GM12878 (cell line): ENCODE results near the gene C1QTNF1. TPM values are rescaled to one million over a fixed set of nuclear protein-coding genes. Genes with fewer than 3 reads are reported as not detected.

Experiments used
- ATAC-seq: fragments of 200-7000 bp; cut with Tn5 transposase; 3 replicates; pipeline ENCODE4 v1.9.1; 2020; ENCODE audit warnings: mild to moderate bottlenecking, moderate library complexity
- BruUV-seq: library from RNA; stranded (reverse); fragments of 400-500 nt; replicated peaks from 2 replicates; lab custom pipeline; 2021; lab: Mats Ljungman, UMichigan
- CTCF ChIA-PET: fragments of 300-600 bp; sonication (Branson Sonifier 250); formaldehyde crosslinking; extraction: SDS; loops from one replicate; lab custom pipeline; 2021; ENCODE audit warnings: inconsistent platforms; lab: Yijun Ruan, JAX
- POLR2A ChIA-PET: fragments of 350-600 bp; formaldehyde crosslinking; extraction: SDS; loops from one replicate; lab custom pipeline; 2021; ENCODE audit warnings: inconsistent platforms; lab: Charles Lee
- RAD21 ChIA-PET: fragments of 300-600 bp; sonication (Branson Sonifier 250); formaldehyde crosslinking; loops from one replicate; lab custom pipeline; 2023; ENCODE audit warnings: antibody characterized with exemption; ENCODE audit not compliant: unreplicated experiment; lab: Charles Lee
- SMC1A ChIA-PET: fragments of 300-600 bp; sonication (Branson Sonifier 250); formaldehyde crosslinking; loops from one replicate; lab custom pipeline; 2023; ENCODE audit not compliant: unreplicated experiment, uncharacterized antibody; lab: Charles Lee
- DNase-seq: peaks from one replicate; pipeline ENCODE4 v3.0.0-alpha.2; 2011; ENCODE audit warnings: low read depth, low spot score
- FAIRE-seq: peaks from 3 replicates; lab custom pipeline; 2011; peaks lifted over from hg19 to GRCh38; lab: Jason Lieb, UNC
- H2AFZ ChIP-seq: 2 replicates; pipeline ENCODE4 v1.6.0; 2011; ENCODE audit warnings: low read depth, low read length, control low read depth; ENCODE audit not compliant: control insufficient read depth
- H3K27ac ChIP-seq: 2 replicates; pipeline ENCODE4 v1.5.1; 2011; ENCODE audit warnings: control low read depth; ENCODE audit not compliant: control insufficient read depth, insufficient read depth
- H3K27me3 ChIP-seq, 2 experiments: replicated peaks in 1 of 2; 2 replicates each; pipeline versions ENCODE4 v1.6.0 to v1.6.1; 2011; ENCODE audit warnings: low read length in 1 of 2; ENCODE audit not compliant: control insufficient read depth in 2 of 2, insufficient read depth in 2 of 2
- H3K36me3 ChIP-seq, 2 experiments: 2 replicates each; pipeline ENCODE4 v1.5.1; 2011; ENCODE audit warnings: low read length in 1 of 2; ENCODE audit not compliant: control insufficient read depth in 2 of 2, insufficient read depth in 2 of 2
- H3K4me1 ChIP-seq: 2 replicates; pipeline ENCODE4 v1.6.1; 2011; ENCODE audit warnings: mild to moderate bottlenecking, low read length, moderate library complexity, mixed read lengths; ENCODE audit not compliant: control insufficient read depth, insufficient read depth
- H3K4me2 ChIP-seq: 2 replicates; pipeline ENCODE4 v1.6.0; 2011; ENCODE audit warnings: control low read depth; ENCODE audit not compliant: control insufficient read depth, insufficient read depth
- H3K4me3 ChIP-seq: fragments of 200-600 bp; sonication (generic); 2 replicates; pipeline ENCODE4 v1.5.1; 2016
- H3K79me2 ChIP-seq: 2 replicates; pipeline ENCODE4 v1.6.0; 2011; ENCODE audit warnings: low read length; ENCODE audit not compliant: control insufficient read depth, insufficient read depth
- H3K9ac ChIP-seq: 2 replicates; pipeline ENCODE4 v1.8.0; 2011; ENCODE audit warnings: low read length, control low read depth, mixed read lengths; ENCODE audit not compliant: control insufficient read depth, insufficient read depth
- H3K9me3 ChIP-seq: replicated peaks from 3 replicates; pipeline ENCODE4 v1.5.1; 2011; ENCODE audit warnings: mild to moderate bottlenecking, low read length; ENCODE audit not compliant: control insufficient read depth, insufficient read depth
- H4K20me1 ChIP-seq: 2 replicates; pipeline ENCODE4 v1.6.0; 2011; ENCODE audit not compliant: control insufficient read depth, insufficient read depth
- BHLHE40 ChIP-seq, 2 experiments: fragments of 450-650 bp in 1 of 2; IDR thresholded peaks; 2 replicates each; pipeline ENCODE4 v1.6.1; 2011 to 2017; ENCODE audit warnings: low read depth in 2 of 2, borderline replicate concordance in 1 of 2, improper control_type of control experiment in 1 of 2, low read length in 1 of 2, mild to moderate bottlenecking in 1 of 2
- IKZF2 ChIP-seq, 2 experiments: fragments of 450-650 bp; IDR thresholded peaks; 2 replicates each; pipeline ENCODE4 v1.6.1; 2017; ENCODE audit warnings: mild to moderate bottlenecking in 2 of 2, moderate library complexity in 2 of 2
- NBN ChIP-seq: fragments of 450-650 bp; IDR thresholded peaks from 2 replicates; pipeline ENCODE4 v1.6.1; 2016
- NFIC ChIP-seq: IDR thresholded peaks from 2 replicates; pipeline ENCODE4 v1.6.1; 2012; ENCODE audit warnings: low read depth, mild to moderate bottlenecking, inconsistent platforms, low read length, moderate library complexity
- RBBP5 ChIP-seq: fragments of 200-600 bp; sonication (generic); conservative IDR thresholded peaks from 2 replicates; pipeline ENCODE4 v1.6.1; 2016
- SP1 ChIP-seq: IDR thresholded peaks from one replicate; pipeline ENCODE4 v1.6.1; 2011; ENCODE audit warnings: low read depth, low read length
- SREBF2 ChIP-seq: IDR thresholded peaks from 2 replicates; pipeline ENCODE4 v1.6.1; 2012; ENCODE audit warnings: mild to moderate bottlenecking, low read length
- TAF1 ChIP-seq: IDR thresholded peaks from 2 replicates; pipeline ENCODE4 v1.6.1; 2011; ENCODE audit warnings: mild to moderate bottlenecking, low read depth, low read length, borderline replicate concordance
- WGBS: methylation state at CpG from one replicate; pipeline ENCODE4 v1.1.6; 2016; ENCODE audit warnings: low lambda C conversion rate; ENCODE audit not compliant: insufficient replicate concordance, insufficient coverage; ENCODE audit errors: missing lambda C conversion rate; 5-methylcytosine and 5-hydroxymethylcytosine counted together
- in situ Hi-C: fragments of 300-500 bp; cut with MboI; formaldehyde crosslinking; loops from 9 replicates; pipeline ENCODE4 v1.14.3; 2018; ENCODE audit warnings: mixed read lengths
- intact Hi-C: fragments of 100-400 bp; cut with micrococcal nuclease; formaldehyde crosslinking; loops from one replicate; pipeline ENCODE4 v1.14.2; 2022; ENCODE audit not compliant: unreplicated experiment
- polyA plus RNA-seq, 11 experiments: library from polyadenylated mRNA; depleted of rRNA in 4 of 11; unstranded in 6 of 11; stranded (reverse) in 5 of 11; fragments of >200 nt; fragmentation: Nextera tagmentation in 4 of 11; fragmentation: Illumina TruSeq in 1 of 11; extraction: Ambion mirVana in 4 of 11; extraction: Trizol in 1 of 11; gene quantifications; 1 replicate in 1 of 11; 2 replicates in 10 of 11; pipeline versions ENCODE4 v1.2.1 to v1.2.3, GENCODE V29; 2011 to 2016; ENCODE audit warnings: inconsistent platforms in 2 of 11, missing spikeins in 2 of 11, low read depth in 1 of 11
- total RNA-seq, 4 experiments: library from RNA; depleted of rRNA in 3 of 4; stranded (reverse); fragments of >200 nt in 3 of 4; fragmentation: Illumina TruSeq in 1 of 4; extraction: Trizol in 1 of 4; gene quantifications; 2 replicates each; pipeline versions ENCODE4 v1.2.1 to v1.2.3, GENCODE V29; 2013 to 2021
- TF ChIP-seq, protein P1 (sequence below): IDR thresholded peaks from 2 replicates; pipeline ENCODE4 v1.6.1; 2012; ENCODE audit warnings: low read depth, low read length, improper control_type of control experiment
- TF ChIP-seq, protein P2 (sequence below): IDR thresholded peaks from 2 replicates; pipeline ENCODE4 v1.6.1; 2012; ENCODE audit warnings: low read length, inconsistent platforms
- TF ChIP-seq, protein P3 (sequence below): fragments of 450-650 bp; IDR thresholded peaks from 2 replicates; pipeline ENCODE4 v1.6.1; 2017; ENCODE audit warnings: borderline replicate concordance
- TF ChIP-seq, protein P4 (sequence below): fragments of 450-650 bp; IDR thresholded peaks from 2 replicates; pipeline ENCODE4 v1.6.1; 2017; ENCODE audit warnings: antibody characterized with exemption, mild to moderate bottlenecking, moderate library complexity
- TF ChIP-seq, protein P5 (sequence below): IDR thresholded peaks from 2 replicates; pipeline ENCODE4 v1.6.1; 2011; ENCODE audit warnings: low read depth, mild to moderate bottlenecking, low read length, moderate library complexity, borderline replicate concordance; ENCODE audit errors: extremely low read depth

C1QTNF1 gene
- total and polyA plus RNA-seq, 10 of the 15 experiments (the other 5 are each of a cell fraction or from before 2014, with no cell fraction given), result 0.05 to 1.1 (median 0.15) TPM; not detected in 4

DNA sequence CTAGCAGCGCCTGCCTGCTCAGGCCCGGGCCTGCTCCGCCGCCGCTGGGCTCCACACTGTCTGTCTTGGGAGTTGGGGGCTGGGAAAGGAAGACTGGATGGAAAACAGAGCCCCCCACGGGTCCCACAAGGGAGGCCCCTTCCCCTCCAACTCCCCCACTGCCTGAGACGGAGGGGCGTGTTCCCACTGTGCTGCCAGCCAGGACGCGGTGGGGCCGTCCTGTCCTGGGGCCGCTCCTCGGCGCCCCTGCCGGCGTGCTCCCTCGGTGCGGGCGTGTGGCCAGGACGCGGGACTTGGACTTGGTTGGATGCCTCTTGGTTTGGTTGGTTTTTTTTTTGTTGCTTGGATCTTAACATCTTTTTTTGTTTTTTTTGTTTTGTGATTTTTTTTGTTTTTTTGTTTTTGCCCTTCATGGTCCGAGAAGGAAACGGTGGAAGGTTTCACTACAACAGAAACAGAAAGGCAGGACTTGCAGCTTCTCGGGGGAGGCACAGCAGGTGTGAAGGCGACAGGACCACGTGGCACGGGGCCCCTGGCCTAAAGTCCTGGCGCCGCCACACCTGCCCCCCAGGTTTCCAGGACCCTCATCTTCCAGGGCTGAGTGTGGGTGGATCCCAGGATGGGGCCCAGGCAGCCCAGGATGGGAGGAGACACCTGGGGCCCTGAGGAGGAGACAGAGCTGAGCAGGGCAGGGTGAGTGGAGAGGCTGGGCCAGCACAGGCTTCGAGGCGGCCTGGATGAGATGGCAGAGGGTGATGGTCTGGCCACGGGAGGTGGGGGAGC lies 66.7 kb downstream of the C1QTNF1 start (continued):
- TF ChIP-seq IKZF2 (IDR thresholded peaks at IDR 0.05), result no peak
- TF ChIP-seq, protein P1, sequence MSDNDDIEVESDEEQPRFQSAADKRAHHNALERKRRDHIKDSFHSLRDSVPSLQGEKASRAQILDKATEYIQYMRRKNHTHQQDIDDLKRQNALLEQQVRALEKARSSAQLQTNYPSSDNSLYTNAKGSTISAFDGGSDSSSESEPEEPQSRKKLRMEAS, result no peak
- TF ChIP-seq RBBP5, result no peak
- TF ChIP-seq TAF1, result no peak
- no peak for TF ChIP-seq NFIC
- TF ChIP-seq NBN, result no peak

DNA sequence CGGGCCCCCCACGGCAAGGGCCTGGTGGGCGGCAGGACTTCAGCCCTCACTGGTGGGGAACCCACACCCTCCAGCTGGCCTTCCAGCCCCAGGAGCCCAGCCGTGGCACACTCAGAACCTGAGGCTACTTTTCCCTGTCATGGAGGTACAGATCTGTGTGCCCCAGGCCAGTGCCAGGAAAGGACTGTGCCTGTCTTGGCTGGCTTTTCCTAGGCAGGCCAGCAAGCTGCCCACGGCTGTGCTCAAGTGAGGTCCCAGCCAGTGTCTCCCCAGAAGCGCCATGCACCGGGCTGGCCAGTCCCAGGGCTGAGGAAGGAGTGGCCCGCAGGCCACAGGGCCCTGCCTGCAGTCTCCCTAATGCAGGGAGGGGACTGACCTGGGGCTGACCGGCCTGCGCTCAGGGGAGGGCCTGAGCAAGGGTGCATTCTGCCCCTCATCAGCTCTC lies 67.3 kb downstream of the C1QTNF1 start:
- in situ Hi-C loops, result no loop called here
- CTCF ChIA-PET, result no interaction called here
- TF ChIP-seq, protein P2, sequence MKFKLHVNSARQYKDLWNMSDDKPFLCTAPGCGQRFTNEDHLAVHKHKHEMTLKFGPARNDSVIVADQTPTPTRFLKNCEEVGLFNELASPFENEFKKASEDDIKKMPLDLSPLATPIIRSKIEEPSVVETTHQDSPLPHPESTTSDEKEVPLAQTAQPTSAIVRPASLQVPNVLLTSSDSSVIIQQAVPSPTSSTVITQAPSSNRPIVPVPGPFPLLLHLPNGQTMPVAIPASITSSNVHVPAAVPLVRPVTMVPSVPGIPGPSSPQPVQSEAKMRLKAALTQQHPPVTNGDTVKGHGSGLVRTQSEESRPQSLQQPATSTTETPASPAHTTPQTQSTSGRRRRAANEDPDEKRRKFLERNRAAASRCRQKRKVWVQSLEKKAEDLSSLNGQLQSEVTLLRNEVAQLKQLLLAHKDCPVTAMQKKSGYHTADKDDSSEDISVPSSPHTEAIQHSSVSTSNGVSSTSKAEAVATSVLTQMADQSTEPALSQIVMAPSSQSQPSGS, result no peak
- TF ChIP-seq SREBF2 (no peak), SP1 (no peak), BHLHE40 (IDR thresholded peaks at IDR 0.05; ENCODE audit: borderline replicate concordance in 1 of 2, low read depth in 2 of 2, low read length in 1 of 2) (no peak)
- TF ChIP-seq, protein P3, sequence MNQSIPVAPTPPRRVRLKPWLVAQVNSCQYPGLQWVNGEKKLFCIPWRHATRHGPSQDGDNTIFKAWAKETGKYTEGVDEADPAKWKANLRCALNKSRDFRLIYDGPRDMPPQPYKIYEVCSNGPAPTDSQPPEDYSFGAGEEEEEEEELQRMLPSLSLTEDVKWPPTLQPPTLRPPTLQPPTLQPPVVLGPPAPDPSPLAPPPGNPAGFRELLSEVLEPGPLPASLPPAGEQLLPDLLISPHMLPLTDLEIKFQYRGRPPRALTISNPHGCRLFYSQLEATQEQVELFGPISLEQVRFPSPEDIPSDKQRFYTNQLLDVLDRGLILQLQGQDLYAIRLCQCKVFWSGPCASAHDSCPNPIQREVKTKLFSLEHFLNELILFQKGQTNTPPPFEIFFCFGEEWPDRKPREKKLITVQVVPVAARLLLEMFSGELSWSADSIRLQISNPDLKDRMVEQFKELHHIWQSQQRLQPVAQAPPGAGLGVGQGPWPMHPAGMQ, result no peak
- TF ChIP-seq, protein P4, sequence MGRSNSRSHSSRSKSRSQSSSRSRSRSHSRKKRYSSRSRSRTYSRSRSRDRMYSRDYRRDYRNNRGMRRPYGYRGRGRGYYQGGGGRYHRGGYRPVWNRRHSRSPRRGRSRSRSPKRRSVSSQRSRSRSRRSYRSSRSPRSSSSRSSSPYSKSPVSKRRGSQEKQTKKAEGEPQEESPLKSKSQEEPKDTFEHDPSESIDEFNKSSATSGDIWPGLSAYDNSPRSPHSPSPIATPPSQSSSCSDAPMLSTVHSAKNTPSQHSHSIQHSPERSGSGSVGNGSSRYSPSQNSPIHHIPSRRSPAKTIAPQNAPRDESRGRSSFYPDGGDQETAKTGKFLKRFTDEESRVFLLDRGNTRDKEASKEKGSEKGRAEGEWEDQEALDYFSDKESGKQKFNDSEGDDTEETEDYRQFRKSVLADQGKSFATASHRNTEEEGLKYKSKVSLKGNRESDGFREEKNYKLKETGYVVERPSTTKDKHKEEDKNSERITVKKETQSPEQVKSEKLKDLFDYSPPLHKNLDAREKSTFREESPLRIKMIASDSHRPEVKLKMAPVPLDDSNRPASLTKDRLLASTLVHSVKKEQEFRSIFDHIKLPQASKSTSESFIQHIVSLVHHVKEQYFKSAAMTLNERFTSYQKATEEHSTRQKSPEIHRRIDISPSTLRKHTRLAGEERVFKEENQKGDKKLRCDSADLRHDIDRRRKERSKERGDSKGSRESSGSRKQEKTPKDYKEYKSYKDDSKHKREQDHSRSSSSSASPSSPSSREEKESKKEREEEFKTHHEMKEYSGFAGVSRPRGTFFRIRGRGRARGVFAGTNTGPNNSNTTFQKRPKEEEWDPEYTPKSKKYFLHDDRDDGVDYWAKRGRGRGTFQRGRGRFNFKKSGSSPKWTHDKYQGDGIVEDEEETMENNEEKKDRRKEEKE, result no peak
- TF ChIP-seq, protein P5, sequence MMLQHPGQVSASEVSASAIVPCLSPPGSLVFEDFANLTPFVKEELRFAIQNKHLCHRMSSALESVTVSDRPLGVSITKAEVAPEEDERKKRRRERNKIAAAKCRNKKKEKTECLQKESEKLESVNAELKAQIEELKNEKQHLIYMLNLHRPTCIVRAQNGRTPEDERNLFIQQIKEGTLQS, result no peak

More for the DNA sequence above, 67.3 kb downstream of the C1QTNF1 start:
- no peak overlapping the region for H3K27ac ChIP-seq
- no peaks in the 10 kb centered on the region for H3K4me1 ChIP-seq
- ChIA-PET RAD21 (interaction anchor here (1.0 kb wide), 1 partner anchor 297 kb away, joined by 3 read pairs; no protein-coding TSS in a partner anchor), POLR2A (no interaction called here), SMC1A (no interaction called here)
- H3K4me2 ChIP-seq, result no peak overlapping the region
- 76% methylated on average over 9 of the region's 10 CpGs for WGBS
- FAIRE-seq (no peak), DNase-seq (no peak), ATAC-seq (no peak)
- H3K27me3 ChIP-seq, result no peaks in the 10 kb centered on the region; a peak in 2 of 4 replicates
- H3K36me3 ChIP-seq, result peaks cover 0 to 3% of the 10 kb centered on the region in 2 experiments; a peak in 2 of 4 replicates
- no peak overlapping the region for H3K4me3 ChIP-seq
- no peaks in the 10 kb centered on the region for H3K79me2 ChIP-seq
- BruUV-seq, result no TSS peak
- H2AFZ ChIP-seq, result no peak overlapping the region
- H3K9me3 ChIP-seq, result no peaks in the 10 kb centered on the region
- no peaks in the 10 kb centered on the region for H4K20me1 ChIP-seq
- intact Hi-C loops, result no loop called here
- H3K9ac ChIP-seq, result no peak overlapping the region
